ENCODE data around the gene SLITRK4.

GRCh38 chrX:143634309-143634662 is 1.6 kb downstream of the SLITRK4 start:
- TF ChIP-seq POLR2A (IDR thresholded peaks at IDR 0.05; ENCODE audit: low read depth, low read length) (no peak), POLR2AphosphoS5 (IDR thresholded peaks at IDR 0.05; ENCODE audit: low read depth, low read length) (no peak), TAF1 (IDR thresholded peaks at IDR 0.05; ENCODE audit: low read depth, low read length) (no peak), SPI1 (IDR thresholded peaks at IDR 0.05; ENCODE audit: low read depth, low read length) (no peak), PAX5 (IDR thresholded peaks at IDR 0.05; ENCODE audit: insufficient read depth, low read length, severe bottlenecking) (no peak), POU2F2 (IDR thresholded peaks at IDR 0.05; ENCODE audit: low read depth, low read length) (no peak)
